ENCODE data around the gene MEIG1.

DNA sequence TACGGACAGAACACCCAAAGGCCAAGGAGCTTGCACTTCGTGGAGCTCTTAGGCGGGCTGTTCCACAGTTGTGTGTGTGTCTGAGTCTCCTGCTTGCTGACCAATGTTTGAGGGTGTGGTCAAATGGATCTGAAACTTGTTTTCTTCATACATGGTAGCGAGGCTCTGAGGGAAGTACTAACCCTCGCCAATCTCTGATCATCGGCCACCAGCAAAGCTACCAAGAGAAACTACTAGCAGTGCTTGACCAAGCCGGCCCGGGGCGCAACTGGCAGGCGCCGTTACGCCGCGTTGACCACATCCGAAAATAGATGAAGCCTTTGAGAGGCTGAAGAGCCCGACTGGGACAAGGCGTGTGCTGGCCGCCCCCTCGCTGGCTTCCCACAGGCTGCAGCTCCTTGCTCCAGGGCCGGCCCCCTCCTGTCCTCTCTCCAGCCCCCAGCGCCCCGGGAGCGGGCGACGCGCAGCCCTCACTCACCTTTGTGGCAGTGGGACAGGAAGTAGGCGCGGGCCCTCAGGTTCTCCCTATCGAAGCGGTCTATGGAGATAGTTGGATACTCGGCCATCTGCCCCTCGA is 5.7 kb upstream of the MEIG1 start:
- TF ChIP-seq CTCF (IDR thresholded peaks at IDR 0.05) (no peak), EZH2 (IDR thresholded peaks at IDR 0.05; ENCODE audit: borderline replicate concordance, insufficient read depth, low read depth, low read length, poor library complexity, severe bottlenecking) (no peak)

All from B cell (primary cell).